Activated naive CD8-positive, alpha-beta T cell treated with anti-CD3 and anti-CD28 coated beads, Interleukin-2, amount 10 ng/mL, durations not matched to agents 7 days and 5 days (primary cell): ENCODE data around the gene VEGFA. TPM values are rescaled to one million over a fixed set of nuclear protein-coding genes. Genes with fewer than 3 reads are reported as not detected.

Source experiments
- ATAC-seq: fragments of 150-1000 bp; cut with Tn5 transposase; one replicate; pipeline ENCODE4 v1.10.0; 2021; ENCODE audit warnings: low read depth, moderate library complexity
- POLR2A ChIA-PET: fragments of 350-600 bp; sonication (Branson Sonifier 250); formaldehyde crosslinking; loops from one replicate; lab custom pipeline; 2021; ENCODE audit warnings: antibody characterized with exemption; lab: Charles Lee
- DNase-seq: peaks from one replicate; pipeline ENCODE4 v3.0.0; 2021
- H3K27ac Mint-ChIP-seq: one replicate; pipeline ENCODE4 v1.8.0; 2022; ENCODE audit warnings: mild to moderate bottlenecking, mixed read lengths
- H3K27me3 Mint-ChIP-seq: one replicate; pipeline ENCODE4 v1.8.0; 2022; ENCODE audit warnings: mild to moderate bottlenecking, moderate library complexity, mixed read lengths
- H3K36me3 Mint-ChIP-seq: one replicate; pipeline ENCODE4 v1.8.0; 2021; ENCODE audit warnings: mild to moderate bottlenecking, mixed read lengths
- H3K4me1 Mint-ChIP-seq: one replicate; pipeline ENCODE4 v1.8.0; 2021; ENCODE audit warnings: mixed read lengths
- H3K4me3 Mint-ChIP-seq: one replicate; pipeline ENCODE4 v1.8.0; 2022; ENCODE audit warnings: mild to moderate bottlenecking, moderate library complexity, mixed read lengths
- H3K9me3 Mint-ChIP-seq: one replicate; pipeline ENCODE4 v1.8.0; 2021; ENCODE audit warnings: mixed read lengths
- total RNA-seq, 2 experiments: library from RNA; stranded (reverse); gene quantifications; one replicate each; pipeline ENCODE4 v1.2.3, GENCODE V29; 2021

VEGFA gene
- total RNA-seq, 2 experiments from 2014 or later = 33.6 to 39.5 TPM

DNA sequence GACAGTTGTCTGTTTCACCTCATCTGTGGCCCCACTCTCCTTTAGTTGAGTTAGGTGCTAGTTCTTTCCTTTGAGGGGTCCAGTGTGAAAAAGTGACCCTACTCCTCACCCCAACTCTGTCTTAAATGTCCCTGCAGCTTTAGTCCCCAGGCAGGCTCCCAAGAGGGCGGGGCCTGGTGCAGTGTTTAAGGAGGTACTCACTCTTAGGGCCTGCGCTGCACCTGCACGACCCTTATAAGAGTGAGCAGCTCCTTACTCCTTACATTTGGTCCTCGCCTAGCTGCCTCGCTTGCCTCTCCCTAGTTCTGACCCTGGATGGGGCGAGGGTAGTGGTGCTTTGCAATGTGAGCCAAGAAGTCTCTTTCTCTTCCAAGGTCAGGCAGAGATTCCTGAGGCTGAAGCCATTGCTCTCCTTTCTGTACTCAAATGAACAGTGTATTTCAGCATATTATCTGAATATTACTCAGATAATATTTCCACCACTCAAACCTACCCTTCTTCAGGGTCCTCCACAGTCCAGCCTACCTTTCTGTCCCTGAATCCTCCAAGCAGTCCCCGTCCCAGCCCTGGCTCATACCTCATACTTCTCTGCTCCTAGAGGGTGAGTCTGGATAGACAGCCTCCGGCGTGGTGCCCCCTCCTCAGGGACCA, 11.9 kb upstream of the VEGFA start:
- peaks cover 3% of the 10 kb centered on the region for H3K27me3 Mint-ChIP-seq
- no peak for DNase-seq
- H3K36me3 Mint-ChIP-seq = no peaks in the 10 kb centered on the region
- POLR2A ChIA-PET = no interaction called here
- no peak overlapping the region for H3K4me3 Mint-ChIP-seq
- no peaks in the 10 kb centered on the region for H3K4me1 Mint-ChIP-seq
- ATAC-seq = no peak
- no peaks in the 10 kb centered on the region for H3K9me3 Mint-ChIP-seq
- no peak overlapping the region for H3K27ac Mint-ChIP-seq

- Mint-ChIP-seq H3K4me1 (no peaks in the 10 kb centered on the region), H3K27me3 (peaks cover 3% of the 10 kb centered on the region), H3K36me3 (no peaks in the 10 kb centered on the region), H3K4me3 (no peak overlapping the region), H3K9me3 (no peaks in the 10 kb centered on the region), H3K27ac (no peak overlapping the region)
- POLR2A ChIA-PET = no interaction called here
- ATAC-seq = peak; percentile 68
- peak; percentile 48 for DNase-seq
Measured at GRCh38 chr6:43758617-43759050, 11.4 kb upstream of the VEGFA start.

GRCh38 chr6:43759136-43759906, 10.7 kb upstream of the VEGFA start:
- POLR2A ChIA-PET = no interaction called here
- Mint-ChIP-seq H3K4me3 (no peak overlapping the region), H3K9me3 (no peaks in the 10 kb centered on the region), H3K27me3 (peaks cover 3% of the 10 kb centered on the region), H3K36me3 (no peaks in the 10 kb centered on the region), H3K4me1 (no peaks in the 10 kb centered on the region), H3K27ac (no peak overlapping the region)
- DNase-seq (no peak), ATAC-seq (no peak)

DNA sequence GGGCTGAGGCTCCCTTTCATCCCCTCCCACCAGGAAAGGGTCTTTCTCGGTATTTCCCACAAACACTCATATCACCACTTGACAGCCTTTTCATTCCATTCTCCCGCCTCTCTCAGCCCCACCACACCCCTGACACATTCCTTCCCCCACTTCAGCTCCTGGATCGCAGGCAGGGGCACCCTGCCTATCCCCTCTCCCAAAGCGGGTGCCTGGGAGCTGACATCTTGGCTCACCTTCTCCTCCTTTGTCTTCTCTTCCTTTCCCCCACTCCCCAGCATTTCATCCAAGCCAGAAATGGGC, 10.2 kb upstream of the VEGFA start:
- no peaks in the 10 kb centered on the region for H3K36me3 Mint-ChIP-seq
- no peak overlapping the region for H3K27ac Mint-ChIP-seq
- no peak for ATAC-seq
- H3K9me3 Mint-ChIP-seq = no peaks in the 10 kb centered on the region
- no peaks in the 10 kb centered on the region for H3K4me1 Mint-ChIP-seq
- no peak for DNase-seq
- POLR2A ChIA-PET = no interaction called here
- H3K27me3 Mint-ChIP-seq = peaks cover 3% of the 10 kb centered on the region
- no peak overlapping the region for H3K4me3 Mint-ChIP-seq

DNA sequence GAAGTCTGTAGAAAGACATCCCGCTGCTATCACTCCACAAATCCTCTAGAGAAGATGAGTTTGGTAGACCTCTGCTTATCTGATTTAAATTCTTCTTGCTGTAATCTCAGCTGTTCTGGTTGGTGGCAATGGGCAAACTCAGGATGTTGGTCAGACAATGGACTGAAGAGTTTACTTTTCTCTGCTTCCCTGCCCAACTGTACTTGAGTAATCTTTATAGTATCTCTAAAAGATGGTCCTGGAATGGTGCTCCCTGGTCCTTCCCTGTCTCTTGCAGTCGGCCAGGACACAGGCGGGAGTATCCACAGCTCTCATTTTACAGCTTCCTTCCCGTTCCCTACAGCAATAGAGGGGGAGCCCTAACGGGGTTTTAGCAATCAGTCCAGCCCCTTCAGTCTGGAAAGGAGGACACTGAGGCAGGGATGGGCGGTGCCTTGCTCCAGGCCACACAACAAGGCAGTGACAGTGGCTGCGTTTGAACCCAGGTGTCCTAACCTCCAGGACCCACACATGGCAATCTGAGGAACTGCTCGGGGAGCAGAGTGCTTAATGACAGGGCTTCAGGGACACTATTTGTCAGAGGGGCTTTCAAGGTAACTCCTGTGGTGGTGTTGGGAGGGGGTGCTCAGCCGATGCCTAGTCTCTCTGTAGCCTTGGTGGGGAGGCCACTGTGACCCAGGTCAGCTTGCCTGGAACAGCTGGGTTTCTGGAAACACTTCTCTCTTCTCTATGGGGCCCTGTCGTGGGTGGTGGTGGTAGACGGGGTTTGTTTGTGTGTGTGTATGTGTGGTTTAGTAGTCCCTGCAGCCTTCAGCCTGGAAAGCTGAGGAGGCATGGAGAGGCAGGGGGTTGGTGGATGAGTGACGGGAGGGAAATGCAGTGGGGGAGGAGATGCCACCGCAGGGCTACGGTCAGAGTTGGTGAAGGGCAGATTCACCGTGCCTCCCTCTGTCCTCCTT, 9.5 kb upstream of the VEGFA start:
- H3K36me3 Mint-ChIP-seq = no peaks in the 10 kb centered on the region
- peaks cover 3% of the 10 kb centered on the region for H3K27me3 Mint-ChIP-seq
- no peak overlapping the region for H3K27ac Mint-ChIP-seq
- DNase-seq = no peak
- POLR2A ChIA-PET = no interaction called here
- ATAC-seq = no peak
- no peak overlapping the region for H3K4me3 Mint-ChIP-seq
- H3K4me1 Mint-ChIP-seq = no peaks in the 10 kb centered on the region
- no peaks in the 10 kb centered on the region for H3K9me3 Mint-ChIP-seq

GRCh38 chr6:43761666-43762409, 8.2 kb upstream of the VEGFA start:
- H3K27me3 Mint-ChIP-seq = peaks cover 6% of the 10 kb centered on the region
- no peaks in the 10 kb centered on the region for H3K9me3 Mint-ChIP-seq
- POLR2A ChIA-PET = no interaction called here
- H3K27ac Mint-ChIP-seq = no peak overlapping the region
- no peaks in the 10 kb centered on the region for H3K36me3 Mint-ChIP-seq
- no peak overlapping the region for H3K4me3 Mint-ChIP-seq
- no peak for DNase-seq
- no peaks in the 10 kb centered on the region for H3K4me1 Mint-ChIP-seq
- ATAC-seq = no peak

DNA sequence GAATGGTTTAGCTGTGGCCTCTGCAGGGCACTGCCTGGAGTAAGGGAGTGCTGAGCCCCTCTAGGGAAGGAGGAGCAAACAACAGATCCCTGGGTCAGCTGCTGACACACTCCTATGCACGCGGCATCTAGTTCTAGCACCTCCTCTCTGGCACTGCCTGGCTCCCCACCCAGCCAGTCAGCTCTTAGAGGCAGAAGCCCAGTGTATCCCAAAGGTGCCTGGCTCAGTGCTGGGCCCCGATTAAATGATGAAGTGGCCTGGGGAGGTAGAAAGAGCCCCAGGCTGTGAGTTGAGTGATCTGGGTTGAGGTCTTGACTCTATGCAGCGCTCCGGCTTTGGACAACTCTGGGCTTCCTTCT, 7.6 kb upstream of the VEGFA start:
- peaks cover 7% of the 10 kb centered on the region for H3K27me3 Mint-ChIP-seq
- H3K4me3 Mint-ChIP-seq = no peak overlapping the region
- DNase-seq = no peak
- POLR2A ChIA-PET = no interaction called here
- no peaks in the 10 kb centered on the region for H3K9me3 Mint-ChIP-seq
- H3K36me3 Mint-ChIP-seq = no peaks in the 10 kb centered on the region
- ATAC-seq = no peak
- H3K27ac Mint-ChIP-seq = no peak overlapping the region
- no peaks in the 10 kb centered on the region for H3K4me1 Mint-ChIP-seq

- Mint-ChIP-seq H3K4me3 (no peak overlapping the region), H3K27me3 (peaks cover 8% of the 10 kb centered on the region), H3K36me3 (no peaks in the 10 kb centered on the region), H3K9me3 (no peaks in the 10 kb centered on the region), H3K27ac (no peak overlapping the region), H3K4me1 (no peaks in the 10 kb centered on the region)
- POLR2A ChIA-PET = no interaction called here
- no peak for ATAC-seq
- DNase-seq = no peak
Measured at GRCh38 chr6:43762966-43763695, 6.9 kb upstream of the VEGFA start.

GRCh38 chr6:43763812-43764522, 6.0 kb upstream of the VEGFA start:
- Mint-ChIP-seq H3K9me3 (no peaks in the 10 kb centered on the region), H3K4me1 (no peaks in the 10 kb centered on the region), H3K27me3 (peaks cover 8% of the 10 kb centered on the region), H3K36me3 (no peaks in the 10 kb centered on the region), H3K4me3 (no peak overlapping the region), H3K27ac (no peak overlapping the region)
- DNase-seq (no peak), ATAC-seq (no peak)
- POLR2A ChIA-PET = no interaction called here

GRCh38 chr6:43764772-43765171, 5.2 kb upstream of the VEGFA start:
- Mint-ChIP-seq H3K36me3 (no peaks in the 10 kb centered on the region), H3K27ac (no peak overlapping the region), H3K4me1 (no peaks in the 10 kb centered on the region), H3K9me3 (no peaks in the 10 kb centered on the region), H3K4me3 (no peak overlapping the region), H3K27me3 (peaks cover 8% of the 10 kb centered on the region)
- DNase-seq (no peak), ATAC-seq (no peak)
- POLR2A ChIA-PET = no interaction called here

DNA sequence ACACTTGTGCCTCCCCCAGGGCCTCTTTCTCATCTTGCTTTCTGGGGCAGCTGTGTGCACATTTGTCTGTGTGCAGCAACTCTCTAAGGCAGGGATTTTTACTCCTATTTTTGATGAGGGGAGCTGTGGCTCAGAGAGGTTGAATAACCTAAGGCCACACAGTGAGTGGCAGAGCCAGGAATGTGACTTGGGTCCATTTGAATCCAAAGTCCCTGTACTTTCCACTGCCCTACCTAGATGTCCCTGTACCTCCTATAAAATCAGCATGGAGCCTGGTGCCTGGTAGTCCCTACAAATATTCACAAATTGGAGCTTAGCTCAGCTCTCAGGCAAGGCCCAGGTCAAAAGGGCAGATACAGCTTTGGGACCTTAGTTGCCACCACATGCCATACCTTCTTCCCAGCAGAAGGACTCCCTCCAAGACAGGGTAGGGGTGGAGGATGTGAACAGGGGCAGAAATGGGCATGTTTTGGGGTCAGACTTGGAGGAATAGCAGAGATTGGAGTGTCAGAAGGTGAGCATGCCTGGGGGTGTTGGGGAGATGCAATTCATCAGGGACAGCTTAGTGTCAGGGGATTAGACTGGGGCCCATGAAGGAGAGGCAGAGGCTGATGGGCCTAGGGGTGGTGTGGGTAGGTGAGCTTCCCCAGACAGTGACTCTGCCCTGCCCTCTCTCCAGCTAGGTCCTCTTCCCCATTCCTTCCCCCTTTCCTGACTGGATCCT, 4.1 kb upstream of the VEGFA start:
- H3K9me3 Mint-ChIP-seq = no peaks in the 10 kb centered on the region
- POLR2A ChIA-PET = no interaction called here
- no peak for DNase-seq
- H3K36me3 Mint-ChIP-seq = peaks cover 1% of the 10 kb centered on the region
- H3K27ac Mint-ChIP-seq = no peak overlapping the region
- ATAC-seq = no peak
- no peak overlapping the region for H3K4me3 Mint-ChIP-seq
- H3K4me1 Mint-ChIP-seq = peaks cover 1% of the 10 kb centered on the region
- H3K27me3 Mint-ChIP-seq = peaks cover 8% of the 10 kb centered on the region

DNA sequence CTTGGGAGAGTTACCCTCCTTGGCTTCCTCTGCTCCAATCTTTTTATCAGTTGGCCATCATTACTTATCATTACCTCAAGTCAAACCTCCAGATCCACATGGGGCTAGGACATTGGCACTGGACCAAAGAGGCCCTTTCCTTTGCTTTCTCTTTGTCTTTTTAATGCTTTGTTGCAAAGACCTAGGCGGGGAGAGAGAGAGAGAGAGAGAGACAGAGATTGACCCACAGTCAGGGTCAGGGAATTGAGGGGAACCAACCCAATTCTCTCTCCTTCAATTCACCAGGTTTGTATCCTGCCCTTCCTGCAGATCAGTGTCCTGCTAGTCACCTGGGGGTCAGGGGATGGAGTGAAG, 3.5 kb upstream of the VEGFA start:
- H3K4me1 Mint-ChIP-seq = peaks cover 1% of the 10 kb centered on the region
- H3K9me3 Mint-ChIP-seq = no peaks in the 10 kb centered on the region
- no peak overlapping the region for H3K27ac Mint-ChIP-seq
- H3K4me3 Mint-ChIP-seq = no peak overlapping the region
- H3K27me3 Mint-ChIP-seq = peaks cover 8% of the 10 kb centered on the region
- H3K36me3 Mint-ChIP-seq = peaks cover 1% of the 10 kb centered on the region
- no peak for ATAC-seq
- POLR2A ChIA-PET = no interaction called here
- no peak for DNase-seq
